GM18873 (cell line): Measurements from ENCODE around the gene GPC5.

ENCODE experiments used
- ATAC-seq: cut with Tn5 transposase; IDR thresholded peaks from one replicate; pipeline ENCODE4 v1.9.1; 2021; ENCODE audit warnings: mild to moderate bottlenecking, moderate library complexity, moderate number of reproducible peaks; ENCODE audit not compliant: unreplicated experiment, low FRiP score

Gene GPC5

GRCh38 chr13:92297971-92298942 is 899.8 kb downstream of the GPC5 start:
- no peak for ATAC-seq

GRCh38 chr13:92300651-92301050 is 902.2 kb downstream of the GPC5 start:
- ATAC-seq: no peak

GRCh38 chr13:92303428-92303827 is 905.0 kb downstream of the GPC5 start:
- ATAC-seq: no peak

- no peak for ATAC-seq
Measured at GRCh38 chr13:92307752-92308151, 909.3 kb downstream of the GPC5 start.

GRCh38 chr13:92312823-92313222 is 914.4 kb downstream of the GPC5 start:
- no peak for ATAC-seq

GRCh38 chr13:92313382-92313781 is 915.0 kb downstream of the GPC5 start:
- ATAC-seq: no peak

GRCh38 chr13:92315265-92315664 is 916.8 kb downstream of the GPC5 start:
- no peak for ATAC-seq

- no peak for ATAC-seq
Measured at GRCh38 chr13:92316030-92316429, 917.6 kb downstream of the GPC5 start.

GRCh38 chr13:92317066-92317465 is 918.6 kb downstream of the GPC5 start:
- ATAC-seq: no peak

- no peak for ATAC-seq
Measured at GRCh38 chr13:92320323-92320722, 921.9 kb downstream of the GPC5 start.

GRCh38 chr13:92321174-92321573 is 922.8 kb downstream of the GPC5 start:
- ATAC-seq: no peak

- no peak for ATAC-seq
Measured at GRCh38 chr13:92345627-92346026, 947.2 kb downstream of the GPC5 start.

- ATAC-seq: no peak
Measured at GRCh38 chr13:92346046-92346445, 947.6 kb downstream of the GPC5 start.

GRCh38 chr13:92354583-92354982 is 956.2 kb downstream of the GPC5 start:
- ATAC-seq: no peak

- no peak for ATAC-seq
Measured at GRCh38 chr13:92355213-92355612, 956.8 kb downstream of the GPC5 start.

- no peak for ATAC-seq
Measured at GRCh38 chr13:92362717-92363116, 964.3 kb downstream of the GPC5 start.

GRCh38 chr13:92365904-92366303 is 967.5 kb downstream of the GPC5 start:
- ATAC-seq: no peak

GRCh38 chr13:92377396-92377795 is 979.0 kb downstream of the GPC5 start:
- no peak for ATAC-seq

- no peak for ATAC-seq
Measured at GRCh38 chr13:92379371-92379770, 981.0 kb downstream of the GPC5 start.

- no peak for ATAC-seq
Measured at GRCh38 chr13:92384410-92384809, 986.0 kb downstream of the GPC5 start.

GRCh38 chr13:92387245-92387644 is 988.8 kb downstream of the GPC5 start:
- ATAC-seq: no peak

- ATAC-seq: no peak
Measured at GRCh38 chr13:92390217-92390616, 991.8 kb downstream of the GPC5 start.
